Endodermal cell (in vitro differentiated cells): Measurements from ENCODE around the gene BCLAF1. TPM values are rescaled to one million over a fixed set of nuclear protein-coding genes. Genes with fewer than 3 reads are reported as not detected.

ENCODE experiments used
- DNase-seq: peaks from one replicate; pipeline ENCODE4 v3.0.0-alpha.2; 2017
- H3K27ac ChIP-seq: 2 replicates; pipeline ENCODE4 v1.5.1; 2013; ENCODE audit warnings: mild to moderate bottlenecking, low read depth, low read length, moderate library complexity
- H3K27me3 ChIP-seq: 2 replicates; pipeline ENCODE4 v1.6.1; 2013; ENCODE audit warnings: mild to moderate bottlenecking, low read length, moderate library complexity; ENCODE audit not compliant: insufficient read depth, control insufficient read depth, poor library complexity, severe bottlenecking
- H3K36me3 ChIP-seq: 2 replicates; pipeline ENCODE4 v1.7.0; 2013; ENCODE audit warnings: mild to moderate bottlenecking, low read length, moderate library complexity; ENCODE audit not compliant: control insufficient read depth, insufficient read depth
- H3K4me1 ChIP-seq: one replicate; pipeline ENCODE4 v1.7.0; 2013; ENCODE audit warnings: low read length; ENCODE audit not compliant: control insufficient read depth, insufficient read depth
- H3K4me3 ChIP-seq: 2 replicates; pipeline ENCODE4 v1.5.1; 2013; ENCODE audit warnings: mild to moderate bottlenecking, low read length, moderate library complexity
- H3K9ac ChIP-seq: 2 replicates; pipeline ENCODE4 v1.6.1; 2013; ENCODE audit warnings: mild to moderate bottlenecking, low read length, moderate library complexity; ENCODE audit not compliant: poor library complexity, severe bottlenecking; ENCODE audit errors: extremely low read depth
- H3K9me3 ChIP-seq: 2 replicates; pipeline ENCODE4 v1.6.1; 2013; ENCODE audit warnings: mild to moderate bottlenecking, low read length, moderate library complexity; ENCODE audit not compliant: control insufficient read depth
- H3K27ac Mint-ChIP-seq: 2 replicates; pipeline ENCODE4 v1.8.0; 2020; ENCODE audit warnings: mixed read lengths
- H3K27me3 Mint-ChIP-seq: 2 replicates; pipeline ENCODE4 v1.8.0; 2021; ENCODE audit warnings: mild to moderate bottlenecking, mixed read lengths; ENCODE audit not compliant: insufficient read depth
- H3K36me3 Mint-ChIP-seq: 2 replicates; pipeline ENCODE4 v1.8.0; 2020; ENCODE audit warnings: low read depth, mixed read lengths
- H3K4me1 Mint-ChIP-seq: 2 replicates; pipeline ENCODE4 v1.8.0; 2020; ENCODE audit warnings: mixed read lengths
- H3K4me3 Mint-ChIP-seq: 2 replicates; pipeline ENCODE4 v1.8.0; 2020; ENCODE audit warnings: mild to moderate bottlenecking, moderate library complexity, mixed read lengths
- H3K9me3 Mint-ChIP-seq: 2 replicates; pipeline ENCODE4 v1.8.0; 2020; ENCODE audit warnings: mild to moderate bottlenecking, mixed read lengths
- WGBS, 2 experiments: methylation state at CpG; one replicate each; pipeline versions ENCODE4 v1.1.5 to v1.1.7; 2013; ENCODE audit warnings: missing lambda C conversion rate in 2 of 2, mixed read lengths in 1 of 2; ENCODE audit not compliant: insufficient coverage in 1 of 2, insufficient read length in 1 of 2; 5-methylcytosine and 5-hydroxymethylcytosine counted together
- total RNA-seq, 2 donors: library from RNA; stranded (reverse); fragmentation: NEBNext Ultra II Directional in 1 of 2; extraction: Animal tissue kit (Norgen Biotek cat#: 25700) in 1 of 2; gene quantifications; 2 replicates in 1 of 2; 3 replicates in 1 of 2; pipeline ENCODE4 v1.2.1, GENCODE V29; 2021
- TF ChIP-seq, protein P1 (sequence below): fragments of 200-600 bp; sonication (generic); conservative IDR thresholded peaks from 2 replicates; pipeline ENCODE4 v1.5.0; 2021; ENCODE audit warnings: antibody characterized with exemption, mild to moderate bottlenecking

The BCLAF1 gene
- total RNA-seq, 2 donors from 2014 or later = 130 to 194 TPM

DNA sequence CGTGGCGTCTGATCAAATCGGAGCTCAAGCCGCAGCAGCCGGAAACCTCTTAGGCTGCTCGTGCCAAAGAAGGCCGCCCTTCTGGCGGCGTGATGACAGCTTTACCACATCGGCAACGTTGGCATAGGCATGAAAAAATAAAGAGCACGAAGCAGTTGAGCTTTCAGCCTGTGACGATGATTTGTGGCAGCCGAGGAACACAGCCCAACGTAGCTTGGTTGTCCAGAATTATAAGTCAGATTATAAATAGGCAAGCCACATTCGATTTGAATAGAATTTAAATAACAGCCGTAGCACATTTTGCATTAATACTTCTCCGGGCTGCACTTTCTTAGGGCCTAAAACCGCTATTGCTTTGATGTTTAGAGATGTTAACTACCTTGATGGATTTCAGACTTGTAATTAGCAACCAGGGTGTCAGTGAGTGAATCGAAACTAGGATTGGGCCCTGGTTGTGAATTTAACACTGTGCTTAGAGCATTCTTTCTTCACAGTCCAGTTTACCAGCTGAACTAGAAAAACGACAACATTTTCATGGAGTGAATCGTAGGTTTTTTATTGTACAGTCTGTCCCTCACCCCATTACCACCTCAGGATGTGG is 864 bp upstream of the BCLAF1 start:
- peaks cover 4% of the 10 kb centered on the region for H3K36me3 Mint-ChIP-seq
- Histone ChIP-seq H3K9me3 (no peaks in the 10 kb centered on the region), H3K27me3 (no peaks in the 10 kb centered on the region), H3K9ac (peak overlapping the region; percentile 100), H3K36me3 (no peaks in the 10 kb centered on the region), H3K4me1 (peaks cover 4% of the 10 kb centered on the region), H3K4me3 (peak overlapping the region; percentile 91), H3K27ac (peak overlapping the region; percentile 99)
- H3K4me3 Mint-ChIP-seq = peak overlapping the region; percentile 99
- H3K4me1 Mint-ChIP-seq = peaks cover 19% of the 10 kb centered on the region
- H3K27me3 Mint-ChIP-seq = no peaks in the 10 kb centered on the region
- WGBS, 2 experiments = 15 to 23% methylated on average over 14 to 22 of the region's 22 CpGs
- H3K9me3 Mint-ChIP-seq = no peaks in the 10 kb centered on the region
- H3K27ac Mint-ChIP-seq = peak overlapping the region; percentile 100
- TF ChIP-seq, protein P1, sequence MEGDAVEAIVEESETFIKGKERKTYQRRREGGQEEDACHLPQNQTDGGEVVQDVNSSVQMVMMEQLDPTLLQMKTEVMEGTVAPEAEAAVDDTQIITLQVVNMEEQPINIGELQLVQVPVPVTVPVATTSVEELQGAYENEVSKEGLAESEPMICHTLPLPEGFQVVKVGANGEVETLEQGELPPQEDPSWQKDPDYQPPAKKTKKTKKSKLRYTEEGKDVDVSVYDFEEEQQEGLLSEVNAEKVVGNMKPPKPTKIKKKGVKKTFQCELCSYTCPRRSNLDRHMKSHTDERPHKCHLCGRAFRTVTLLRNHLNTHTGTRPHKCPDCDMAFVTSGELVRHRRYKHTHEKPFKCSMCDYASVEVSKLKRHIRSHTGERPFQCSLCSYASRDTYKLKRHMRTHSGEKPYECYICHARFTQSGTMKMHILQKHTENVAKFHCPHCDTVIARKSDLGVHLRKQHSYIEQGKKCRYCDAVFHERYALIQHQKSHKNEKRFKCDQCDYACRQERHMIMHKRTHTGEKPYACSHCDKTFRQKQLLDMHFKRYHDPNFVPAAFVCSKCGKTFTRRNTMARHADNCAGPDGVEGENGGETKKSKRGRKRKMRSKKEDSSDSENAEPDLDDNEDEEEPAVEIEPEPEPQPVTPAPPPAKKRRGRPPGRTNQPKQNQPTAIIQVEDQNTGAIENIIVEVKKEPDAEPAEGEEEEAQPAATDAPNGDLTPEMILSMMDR = no peak
- peak; percentile 80 for DNase-seq

DNA sequence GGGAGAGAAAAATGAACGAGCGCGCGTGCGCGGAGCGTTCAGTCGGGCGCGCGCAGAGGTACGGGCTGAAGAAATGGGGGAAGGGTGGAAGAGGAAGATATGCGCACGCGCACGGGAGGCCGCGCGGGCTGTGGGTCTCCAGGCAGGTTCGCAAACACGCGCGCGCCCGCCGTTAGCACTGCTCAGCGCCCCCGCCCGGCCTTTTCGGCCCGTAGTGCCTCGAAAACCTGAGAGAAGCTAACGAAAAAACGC is 393 bp downstream of the BCLAF1 start:
- peak overlapping the region; percentile 99 for H3K27ac ChIP-seq
- no peaks in the 10 kb centered on the region for H3K27me3 ChIP-seq
- Mint-ChIP-seq H3K27me3 (no peaks in the 10 kb centered on the region), H3K4me1 (peaks cover 31% of the 10 kb centered on the region), H3K4me3 (peak overlapping the region; percentile 99), H3K9me3 (no peaks in the 10 kb centered on the region), H3K36me3 (peaks cover 4% of the 10 kb centered on the region), H3K27ac (peak overlapping the region; percentile 100)
- H3K9ac ChIP-seq = peak overlapping the region; percentile 100
- H3K36me3 ChIP-seq = no peaks in the 10 kb centered on the region
- peak; percentile 93 for DNase-seq
- no peaks in the 10 kb centered on the region for H3K9me3 ChIP-seq
- peaks cover 4% of the 10 kb centered on the region for H3K4me1 ChIP-seq
- H3K4me3 ChIP-seq = peak overlapping the region; percentile 91
- WGBS, 2 experiments = 0% methylated on average over 2 to 34 of the region's 34 CpGs
- TF ChIP-seq, protein P1 = no peak

DNA sequence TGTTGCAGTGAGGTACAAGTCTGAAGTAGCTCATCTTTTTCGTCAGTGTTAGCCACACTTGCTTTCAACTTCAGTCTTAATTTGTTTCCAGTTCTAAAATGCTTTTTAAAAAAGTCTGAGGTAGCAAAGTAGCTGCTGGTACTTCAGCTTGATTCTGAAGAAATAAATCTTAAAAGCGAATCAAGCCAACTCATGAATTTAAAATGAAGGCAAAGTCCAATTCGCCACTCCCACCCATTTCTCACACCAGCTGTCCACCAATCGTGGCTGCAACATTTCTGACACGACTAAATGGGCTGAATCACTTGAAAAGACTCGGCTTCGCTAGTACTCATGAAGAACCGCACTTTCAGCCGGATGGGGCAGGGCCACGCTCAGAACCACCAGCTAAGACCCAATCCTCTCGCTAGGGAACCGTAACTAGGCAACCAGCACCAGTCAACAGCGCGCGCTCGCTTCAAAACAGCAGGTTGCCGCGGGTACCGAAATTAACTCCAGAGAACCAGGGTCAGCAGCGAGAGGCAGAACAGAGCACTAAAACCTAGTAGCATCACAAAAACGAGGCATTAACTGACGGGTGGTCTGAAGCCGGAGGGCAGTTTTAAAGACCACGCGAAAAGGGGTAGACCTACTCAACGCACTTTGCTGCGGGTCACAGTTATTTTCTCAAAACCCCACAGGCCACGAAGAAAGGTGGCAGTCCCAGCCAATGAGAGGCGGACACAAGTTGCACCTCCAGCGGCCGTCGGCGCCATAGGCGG is 900 bp downstream of the BCLAF1 start:
- peaks cover 4% of the 10 kb centered on the region for H3K4me1 ChIP-seq
- no peaks in the 10 kb centered on the region for H3K36me3 ChIP-seq
- peak overlapping the region; percentile 100 for H3K27ac Mint-ChIP-seq
- H3K9me3 ChIP-seq = no peaks in the 10 kb centered on the region
- DNase-seq = peak; percentile 88
- H3K9me3 Mint-ChIP-seq = no peaks in the 10 kb centered on the region
- TF ChIP-seq, protein P1 = peak; percentile 48
- H3K36me3 Mint-ChIP-seq = peaks cover 4% of the 10 kb centered on the region
- H3K4me1 Mint-ChIP-seq = peaks cover 34% of the 10 kb centered on the region
- H3K4me3 Mint-ChIP-seq = peak overlapping the region; percentile 99
- H3K4me3 ChIP-seq = peak overlapping the region; percentile 91
- H3K9ac ChIP-seq = peak overlapping the region; percentile 100
- H3K27ac ChIP-seq = peak overlapping the region; percentile 99
- H3K27me3 Mint-ChIP-seq = no peaks in the 10 kb centered on the region
- 1 to 3% methylated on average over 14 to 34 of the region's 34 CpGs for WGBS, 2 experiments
- H3K27me3 ChIP-seq = no peaks in the 10 kb centered on the region
